NOMO-1 (cell line): Measurements from ENCODE around the gene SPATC1L.
"Not testable (repeated sequence)": the region's sequence is repeated elsewhere in the genome, so short reads cannot be mapped to it uniquely, and the experiment has no call there.

Experiments
- DNase-seq, 2 experiments: peaks; one replicate each; lab custom pipeline; 2025; ENCODE audit not compliant: unreplicated experiment in 2 of 2; lab: John Stamatoyannopoulos, UW

Gene SPATC1L

GRCh38 chr21:46200877-46201803, 16.9 kb upstream of the SPATC1L start:
- DNase-seq, result not testable (repeated sequence)

- DNase-seq, result no peak
Observed at GRCh38 chr21:46199436-46200373, 15.4 kb upstream of the SPATC1L start.

GRCh38 chr21:46196733-46197132, 12.5 kb upstream of the SPATC1L start:
- no peak for DNase-seq

- DNase-seq, result no peak
Observed at GRCh38 chr21:46195595-46196195, 11.4 kb upstream of the SPATC1L start.

GRCh38 chr21:46194374-46195334, 10.4 kb upstream of the SPATC1L start:
- DNase-seq, result no peak

- DNase-seq, result no peak
Observed at GRCh38 chr21:46193829-46194373, 9.6 kb upstream of the SPATC1L start.

- no peak for DNase-seq
Observed at GRCh38 chr21:46191686-46192575, 7.7 kb upstream of the SPATC1L start.

- DNase-seq, result no peak
Observed at GRCh38 chr21:46191257-46191685, 7.0 kb upstream of the SPATC1L start.

GRCh38 chr21:46190491-46191131, 6.4 kb upstream of the SPATC1L start:
- no peak for DNase-seq

- no peak for DNase-seq
Observed at GRCh38 chr21:46189959-46190490, 5.8 kb upstream of the SPATC1L start.

- DNase-seq, result no peak
Observed at GRCh38 chr21:46189213-46189958, 5.1 kb upstream of the SPATC1L start.

- no peak for DNase-seq
Observed at GRCh38 chr21:46188226-46189212, 4.3 kb upstream of the SPATC1L start.

GRCh38 chr21:46187814-46188213, 3.6 kb upstream of the SPATC1L start:
- DNase-seq, result no peak

GRCh38 chr21:46187261-46187660, 3.0 kb upstream of the SPATC1L start:
- no peak for DNase-seq

GRCh38 chr21:46185716-46186115, 1.5 kb upstream of the SPATC1L start:
- DNase-seq, result no peak
